SK-N-SH treated with all-trans-retinoic acid at 6 μM for 48 hours (cell line): ENCODE results near the gene PARD3.

Source experiments
- ATAC-seq: fragments of 200-7000 bp; cut with Tn5 transposase; 3 replicates; pipeline ENCODE4 v1.9.1; 2020; ENCODE audit warnings: mild to moderate bottlenecking, moderate library complexity
- BACH2 ChIP-seq: fragments of 250-450 bp; sonication (Bioruptor Pico); IDR thresholded peaks from 2 replicates; pipeline ENCODE4 v1.9.0; 2021; ENCODE audit warnings: mild to moderate bottlenecking, borderline replicate concordance
- CSDC2 ChIP-seq: fragments of 250-450 bp; sonication (Bioruptor Pico); IDR thresholded peaks from 2 replicates; pipeline ENCODE4 v1.5.0; 2020; ENCODE audit warnings: mild to moderate bottlenecking, moderate library complexity
- ESRRG ChIP-seq: fragments of 250-450 bp; sonication (Bioruptor Pico); IDR thresholded peaks from 2 replicates; pipeline ENCODE4 v1.6.1; 2021; ENCODE audit warnings: mild to moderate bottlenecking
- GLIS3 ChIP-seq: fragments of 250-450 bp; sonication (Bioruptor Pico); IDR thresholded peaks from 2 replicates; pipeline ENCODE4 v1.5.0; 2020; ENCODE audit warnings: mild to moderate bottlenecking, moderate library complexity
- ISL1 ChIP-seq: fragments of 250-450 bp; sonication (Bioruptor Pico); IDR thresholded peaks from 2 replicates; pipeline ENCODE4 v2.1.2; 2022; ENCODE audit warnings: mild to moderate bottlenecking, moderate library complexity
- OSR1 ChIP-seq: fragments of 250-450 bp; sonication (Bioruptor Pico); IDR thresholded peaks from 2 replicates; pipeline ENCODE4 v1.8.0; 2022; ENCODE audit warnings: moderate library complexity, mild to moderate bottlenecking, inconsistent platforms
- PPARA ChIP-seq: fragments of 250-450 bp; sonication (Bioruptor Pico); IDR thresholded peaks from 2 replicates; pipeline ENCODE4 v1.5.0; 2020; ENCODE audit warnings: mild to moderate bottlenecking, borderline replicate concordance
- RARB ChIP-seq: fragments of 250-450 bp; sonication (Bioruptor Pico); IDR thresholded peaks from 2 replicates; pipeline ENCODE4 v1.8.0; 2021; ENCODE audit warnings: mild to moderate bottlenecking, moderate library complexity
- SNAI2 ChIP-seq: fragments of 250-450 bp; sonication (Bioruptor Pico); IDR thresholded peaks from 2 replicates; pipeline ENCODE4 v1.5.0; 2020; ENCODE audit warnings: mild to moderate bottlenecking, moderate library complexity
- TCF4 ChIP-seq: fragments of 250-450 bp; sonication (Bioruptor Pico); IDR thresholded peaks from 2 replicates; pipeline ENCODE4 v1.8.0; 2021; ENCODE audit warnings: mild to moderate bottlenecking, moderate library complexity, borderline replicate concordance
- ZC3H10 ChIP-seq: fragments of 250-450 bp; sonication (Bioruptor Pico); IDR thresholded peaks from 2 replicates; pipeline ENCODE4 v1.5.1; 2021; ENCODE audit warnings: mild to moderate bottlenecking, moderate library complexity
- ZFP3 ChIP-seq: fragments of 250-450 bp; sonication (Bioruptor Pico); IDR thresholded peaks from 2 replicates; pipeline ENCODE4 v1.5.0; 2020; ENCODE audit warnings: mild to moderate bottlenecking, moderate library complexity
- ZFP30 ChIP-seq: fragments of 450-650 bp; formaldehyde crosslinking; IDR thresholded peaks from 2 replicates; pipeline ENCODE4 v1.5.0; 2022; ENCODE audit warnings: mild to moderate bottlenecking, moderate library complexity
- ZNF565 ChIP-seq: fragments of 450-650 bp; formaldehyde crosslinking; conservative IDR thresholded peaks from 2 replicates; pipeline ENCODE4 v1.5.0; 2020; ENCODE audit warnings: low read depth, mild to moderate bottlenecking, moderate library complexity
- ZNF70 ChIP-seq: fragments of 450-650 bp; formaldehyde crosslinking; IDR thresholded peaks from 2 replicates; pipeline ENCODE4 v1.5.0; 2020; ENCODE audit warnings: mild to moderate bottlenecking, moderate library complexity
- ZNF8 ChIP-seq: fragments of 450-650 bp; formaldehyde crosslinking; IDR thresholded peaks from 2 replicates; pipeline ENCODE4 v1.5.0; 2020; ENCODE audit warnings: mild to moderate bottlenecking, moderate library complexity
- TF ChIP-seq, protein P1 (sequence below): fragments of 250-450 bp; sonication (Bioruptor Pico); IDR thresholded peaks from 2 replicates; pipeline ENCODE4 v1.5.0; 2020; ENCODE audit warnings: mild to moderate bottlenecking, moderate library complexity
- TF ChIP-seq, protein P2 (sequence below): fragments of 250-450 bp; sonication (Bioruptor Pico); IDR thresholded peaks from 2 replicates; pipeline ENCODE4 v1.5.1; 2020; ENCODE audit warnings: low read depth, mild to moderate bottlenecking, moderate library complexity
- TF ChIP-seq, protein P3 (sequence below): fragments of 250-450 bp; sonication (Bioruptor Pico); IDR thresholded peaks from 2 replicates; pipeline ENCODE4 v1.5.1; 2021; ENCODE audit warnings: mild to moderate bottlenecking, moderate library complexity
- TF ChIP-seq, protein P4 (sequence below): fragments of 250-450 bp; sonication (Bioruptor Pico); IDR thresholded peaks from 2 replicates; pipeline ENCODE4 v1.8.0; 2020; ENCODE audit warnings: mild to moderate bottlenecking, moderate library complexity, borderline replicate concordance
- TF ChIP-seq, protein P5 (sequence below): fragments of 250-450 bp; sonication (Bioruptor Pico); IDR thresholded peaks from 2 replicates; pipeline ENCODE4 v1.8.0; 2021; ENCODE audit warnings: low read depth, mild to moderate bottlenecking, moderate library complexity, borderline replicate concordance

PARD3 gene

GRCh38 chr10:34861293-34862021 is 46.4 kb upstream of the PARD3 start:
- TF ChIP-seq ZFP30 (CRISPR knock-in tag) (no peak), ZNF70 (CRISPR knock-in tag) (no peak), ESRRG (CRISPR knock-in tag) (no peak), ZNF565 (no peak), PPARA (CRISPR knock-in tag) (no peak), BACH2 (no peak), CSDC2 (CRISPR knock-in tag) (no peak), SNAI2 (CRISPR knock-in tag) (no peak), ZC3H10 (CRISPR knock-in tag) (no peak), GLIS3 (CRISPR knock-in tag) (no peak), ISL1 (CRISPR knock-in tag) (no peak), RARB (CRISPR knock-in tag) (no peak), OSR1 (CRISPR knock-in tag) (no peak), ZNF8 (CRISPR knock-in tag) (no peak)
- TF ChIP-seq, protein P1, sequence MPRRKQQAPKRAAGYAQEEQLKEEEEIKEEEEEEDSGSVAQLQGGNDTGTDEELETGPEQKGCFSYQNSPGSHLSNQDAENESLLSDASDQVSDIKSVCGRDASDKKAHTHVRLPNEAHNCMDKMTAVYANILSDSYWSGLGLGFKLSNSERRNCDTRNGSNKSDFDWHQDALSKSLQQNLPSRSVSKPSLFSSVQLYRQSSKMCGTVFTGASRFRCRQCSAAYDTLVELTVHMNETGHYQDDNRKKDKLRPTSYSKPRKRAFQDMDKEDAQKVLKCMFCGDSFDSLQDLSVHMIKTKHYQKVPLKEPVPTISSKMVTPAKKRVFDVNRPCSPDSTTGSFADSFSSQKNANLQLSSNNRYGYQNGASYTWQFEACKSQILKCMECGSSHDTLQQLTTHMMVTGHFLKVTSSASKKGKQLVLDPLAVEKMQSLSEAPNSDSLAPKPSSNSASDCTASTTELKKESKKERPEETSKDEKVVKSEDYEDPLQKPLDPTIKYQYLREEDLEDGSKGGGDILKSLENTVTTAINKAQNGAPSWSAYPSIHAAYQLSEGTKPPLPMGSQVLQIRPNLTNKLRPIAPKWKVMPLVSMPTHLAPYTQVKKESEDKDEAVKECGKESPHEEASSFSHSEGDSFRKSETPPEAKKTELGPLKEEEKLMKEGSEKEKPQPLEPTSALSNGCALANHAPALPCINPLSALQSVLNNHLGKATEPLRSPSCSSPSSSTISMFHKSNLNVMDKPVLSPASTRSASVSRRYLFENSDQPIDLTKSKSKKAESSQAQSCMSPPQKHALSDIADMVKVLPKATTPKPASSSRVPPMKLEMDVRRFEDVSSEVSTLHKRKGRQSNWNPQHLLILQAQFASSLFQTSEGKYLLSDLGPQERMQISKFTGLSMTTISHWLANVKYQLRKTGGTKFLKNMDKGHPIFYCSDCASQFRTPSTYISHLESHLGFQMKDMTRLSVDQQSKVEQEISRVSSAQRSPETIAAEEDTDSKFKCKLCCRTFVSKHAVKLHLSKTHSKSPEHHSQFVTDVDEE (CRISPR knock-in tag): no peak
- TF ChIP-seq, protein P2, sequence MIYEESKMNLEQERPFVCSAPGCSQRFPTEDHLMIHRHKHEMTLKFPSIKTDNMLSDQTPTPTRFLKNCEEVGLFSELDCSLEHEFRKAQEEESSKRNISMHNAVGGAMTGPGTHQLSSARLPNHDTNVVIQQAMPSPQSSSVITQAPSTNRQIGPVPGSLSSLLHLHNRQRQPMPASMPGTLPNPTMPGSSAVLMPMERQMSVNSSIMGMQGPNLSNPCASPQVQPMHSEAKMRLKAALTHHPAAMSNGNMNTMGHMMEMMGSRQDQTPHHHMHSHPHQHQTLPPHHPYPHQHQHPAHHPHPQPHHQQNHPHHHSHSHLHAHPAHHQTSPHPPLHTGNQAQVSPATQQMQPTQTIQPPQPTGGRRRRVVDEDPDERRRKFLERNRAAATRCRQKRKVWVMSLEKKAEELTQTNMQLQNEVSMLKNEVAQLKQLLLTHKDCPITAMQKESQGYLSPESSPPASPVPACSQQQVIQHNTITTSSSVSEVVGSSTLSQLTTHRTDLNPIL: no peak
- ATAC-seq: no peak

GRCh38 chr10:34859170-34859569 is 44.1 kb upstream of the PARD3 start:
- ATAC-seq: no peak
- TF ChIP-seq ZNF565: no peak
- TF ChIP-seq, protein P3, sequence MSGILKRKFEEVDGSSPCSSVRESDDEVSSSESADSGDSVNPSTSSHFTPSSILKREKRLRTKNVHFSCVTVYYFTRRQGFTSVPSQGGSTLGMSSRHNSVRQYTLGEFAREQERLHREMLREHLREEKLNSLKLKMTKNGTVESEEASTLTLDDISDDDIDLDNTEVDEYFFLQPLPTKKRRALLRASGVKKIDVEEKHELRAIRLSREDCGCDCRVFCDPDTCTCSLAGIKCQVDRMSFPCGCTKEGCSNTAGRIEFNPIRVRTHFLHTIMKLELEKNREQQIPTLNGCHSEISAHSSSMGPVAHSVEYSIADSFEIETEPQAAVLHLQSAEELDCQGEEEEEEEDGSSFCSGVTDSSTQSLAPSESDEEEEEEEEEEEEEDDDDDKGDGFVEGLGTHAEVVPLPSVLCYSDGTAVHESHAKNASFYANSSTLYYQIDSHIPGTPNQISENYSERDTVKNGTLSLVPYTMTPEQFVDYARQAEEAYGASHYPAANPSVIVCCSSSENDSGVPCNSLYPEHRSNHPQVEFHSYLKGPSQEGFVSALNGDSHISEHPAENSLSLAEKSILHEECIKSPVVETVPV (CRISPR knock-in tag): no peak
- TF ChIP-seq, protein P4, sequence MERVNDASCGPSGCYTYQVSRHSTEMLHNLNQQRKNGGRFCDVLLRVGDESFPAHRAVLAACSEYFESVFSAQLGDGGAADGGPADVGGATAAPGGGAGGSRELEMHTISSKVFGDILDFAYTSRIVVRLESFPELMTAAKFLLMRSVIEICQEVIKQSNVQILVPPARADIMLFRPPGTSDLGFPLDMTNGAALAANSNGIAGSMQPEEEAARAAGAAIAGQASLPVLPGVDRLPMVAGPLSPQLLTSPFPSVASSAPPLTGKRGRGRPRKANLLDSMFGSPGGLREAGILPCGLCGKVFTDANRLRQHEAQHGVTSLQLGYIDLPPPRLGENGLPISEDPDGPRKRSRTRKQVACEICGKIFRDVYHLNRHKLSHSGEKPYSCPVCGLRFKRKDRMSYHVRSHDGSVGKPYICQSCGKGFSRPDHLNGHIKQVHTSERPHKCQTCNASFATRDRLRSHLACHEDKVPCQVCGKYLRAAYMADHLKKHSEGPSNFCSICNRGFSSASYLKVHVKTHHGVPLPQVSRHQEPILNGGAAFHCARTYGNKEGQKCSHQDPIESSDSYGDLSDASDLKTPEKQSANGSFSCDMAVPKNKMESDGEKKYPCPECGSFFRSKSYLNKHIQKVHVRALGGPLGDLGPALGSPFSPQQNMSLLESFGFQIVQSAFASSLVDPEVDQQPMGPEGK: no peak
- no peak for TF ChIP-seq ZFP3 (CRISPR knock-in tag)
- TF ChIP-seq SNAI2 (CRISPR knock-in tag): no peak
- TF ChIP-seq ZNF70 (CRISPR knock-in tag): no peak
- TF ChIP-seq, protein P1 (CRISPR knock-in tag): no peak
- TF ChIP-seq, protein P5, sequence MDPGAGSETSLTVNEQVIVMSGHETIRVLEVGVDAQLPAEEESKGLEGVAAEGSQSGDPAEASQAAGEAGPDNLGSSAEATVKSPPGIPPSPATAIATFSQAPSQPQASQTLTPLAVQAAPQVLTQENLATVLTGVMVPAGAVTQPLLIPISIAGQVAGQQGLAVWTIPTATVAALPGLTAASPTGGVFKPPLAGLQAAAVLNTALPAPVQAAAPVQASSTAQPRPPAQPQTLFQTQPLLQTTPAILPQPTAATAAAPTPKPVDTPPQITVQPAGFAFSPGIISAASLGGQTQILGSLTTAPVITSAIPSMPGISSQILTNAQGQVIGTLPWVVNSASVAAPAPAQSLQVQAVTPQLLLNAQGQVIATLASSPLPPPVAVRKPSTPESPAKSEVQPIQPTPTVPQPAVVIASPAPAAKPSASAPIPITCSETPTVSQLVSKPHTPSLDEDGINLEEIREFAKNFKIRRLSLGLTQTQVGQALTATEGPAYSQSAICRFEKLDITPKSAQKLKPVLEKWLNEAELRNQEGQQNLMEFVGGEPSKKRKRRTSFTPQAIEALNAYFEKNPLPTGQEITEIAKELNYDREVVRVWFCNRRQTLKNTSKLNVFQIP (CRISPR knock-in tag): no peak
- no peak for TF ChIP-seq TCF4 (CRISPR knock-in tag)
- TF ChIP-seq ESRRG (CRISPR knock-in tag): no peak
- no peak for TF ChIP-seq CSDC2 (CRISPR knock-in tag)
- TF ChIP-seq, protein P2: no peak
- no peak for TF ChIP-seq GLIS3 (CRISPR knock-in tag)
